ENCODE data around the gene ZSWIM3. TPM values are rescaled to one million over a fixed set of nuclear protein-coding genes. Genes with fewer than 3 reads are reported as not detected.

The ZSWIM3 gene
- total RNA-seq, 1 experiment from 2014 or later = 6.4 TPM

GRCh38 chr20:45925821-45926506 is 68.5 kb downstream of the ZSWIM3 start:
- CTCF ChIA-PET = interaction anchor here (0.7 to 2.9 kb wide), 3 partner anchors 18 to 36 kb away, joined by 3 to 17 read pairs (median 3); partner anchors contain the start of gene CTSA
- Histone ChIP-seq H3K9me3 (no peaks in the 10 kb centered on the region), H3K27me3 (replicated peaks; ENCODE audit: control insufficient read depth, insufficient read depth, low read length) (no peaks in the 10 kb centered on the region), H3K4me3 (ENCODE audit: low read depth, low read length) (no peak overlapping the region), H3K4me1 (peaks cover 34% of the 10 kb centered on the region), H3K36me3 (ENCODE audit: control insufficient read depth, insufficient read depth, low read length) (no peaks in the 10 kb centered on the region)
- Mint-ChIP-seq H3K4me1 (ENCODE audit: low read depth, unreplicated experiment) (peaks cover 15% of the 10 kb centered on the region), H3K9me3 (ENCODE audit: unreplicated experiment) (no peaks in the 10 kb centered on the region), H3K27ac (ENCODE audit: unreplicated experiment) (peak overlapping the region; percentile 25), H3K27me3 (ENCODE audit: insufficient read depth, unreplicated experiment) (no peaks in the 10 kb centered on the region), H3K4me3 (ENCODE audit: unreplicated experiment) (no peak overlapping the region), H3K36me3 (ENCODE audit: insufficient read depth, unreplicated experiment) (no peaks in the 10 kb centered on the region)
- intact Hi-C loops (cut with micrococcal nuclease; ENCODE audit: unreplicated experiment) = no loop called here
- DNase-seq = no peak
- POLR2A ChIA-PET = interaction anchor here (1.9 kb wide), 1 partner anchor 9 kb away, joined by 9 read pairs; the partner anchor contains the start of gene PCIF1
- TF ChIP-seq CTCF (IDR thresholded peaks at IDR 0.05; ENCODE audit: insufficient read depth in 1 of 2, low read depth in 1 of 2, low read length in 1 of 2, severe bottlenecking in 1 of 2, unreplicated experiment in 1 of 2) = no peak
- no TSS peak for BruUV-seq (replicated peaks)

- Histone ChIP-seq H3K4me3 (ENCODE audit: low read depth, low read length) (no peak overlapping the region), H3K36me3 (ENCODE audit: control insufficient read depth, insufficient read depth, low read length) (no peaks in the 10 kb centered on the region), H3K9me3 (no peaks in the 10 kb centered on the region), H3K4me1 (peaks cover 38% of the 10 kb centered on the region), H3K27me3 (replicated peaks; ENCODE audit: control insufficient read depth, insufficient read depth, low read length) (no peaks in the 10 kb centered on the region)
- no peak for DNase-seq
- Mint-ChIP-seq H3K4me1 (ENCODE audit: low read depth, unreplicated experiment) (peaks cover 11% of the 10 kb centered on the region), H3K27me3 (ENCODE audit: insufficient read depth, unreplicated experiment) (no peaks in the 10 kb centered on the region), H3K4me3 (ENCODE audit: unreplicated experiment) (no peak overlapping the region), H3K27ac (ENCODE audit: unreplicated experiment) (peak overlapping the region; percentile 18), H3K36me3 (ENCODE audit: insufficient read depth, unreplicated experiment) (no peaks in the 10 kb centered on the region), H3K9me3 (ENCODE audit: unreplicated experiment) (no peaks in the 10 kb centered on the region)
- ChIA-PET CTCF (interaction anchor here (0.6 to 2.9 kb wide), 4 partner anchors 35 to 385 kb away, joined by 3 to 17 read pairs (median 4); partner anchors contain the start of gene CTSA), POLR2A (interaction anchor here (0.6 to 1.9 kb wide), 3 partner anchors 8 to 1526 kb away, joined by 3 to 9 read pairs (median 5); partner anchors contain the start of gene PCIF1)
- BruUV-seq (replicated peaks) = no TSS peak
- TF ChIP-seq CTCF (IDR thresholded peaks at IDR 0.05; ENCODE audit: insufficient read depth in 1 of 2, low read depth in 1 of 2, low read length in 1 of 2, severe bottlenecking in 1 of 2, unreplicated experiment in 1 of 2) = no peak
- intact Hi-C loops (cut with micrococcal nuclease; ENCODE audit: unreplicated experiment) = no loop called here
These were observed 69.3 kb downstream of the ZSWIM3 start for GRCh38 chr20:45926731-45927070.

- Mint-ChIP-seq H3K27me3 (ENCODE audit: insufficient read depth, unreplicated experiment) (no peaks in the 10 kb centered on the region), H3K4me1 (ENCODE audit: low read depth, unreplicated experiment) (peaks cover 12% of the 10 kb centered on the region), H3K27ac (ENCODE audit: unreplicated experiment) (peak overlapping the region; percentile 18), H3K36me3 (ENCODE audit: insufficient read depth, unreplicated experiment) (peaks cover 5% of the 10 kb centered on the region), H3K4me3 (ENCODE audit: unreplicated experiment) (no peak overlapping the region), H3K9me3 (ENCODE audit: unreplicated experiment) (no peaks in the 10 kb centered on the region)
- no TSS peak for BruUV-seq (replicated peaks)
- H3K4me3 ChIP-seq (ENCODE audit: low read depth, low read length) = no peak overlapping the region
- no peaks in the 10 kb centered on the region for H3K27me3 ChIP-seq (replicated peaks; ENCODE audit: control insufficient read depth, insufficient read depth, low read length)
- intact Hi-C loops (cut with micrococcal nuclease; ENCODE audit: unreplicated experiment) = no loop called here
- no peaks in the 10 kb centered on the region for H3K9me3 ChIP-seq
- no peak for TF ChIP-seq CTCF (IDR thresholded peaks at IDR 0.05; ENCODE audit: insufficient read depth in 1 of 2, low read depth in 1 of 2, low read length in 1 of 2, severe bottlenecking in 1 of 2, unreplicated experiment in 1 of 2)
- peaks cover 38% of the 10 kb centered on the region for H3K4me1 ChIP-seq
- peak; percentile 64 to 78 for DNase-seq
- POLR2A ChIA-PET = interaction anchor here (0.6 to 1.9 kb wide), 4 partner anchors 8 to 1527 kb away, joined by 3 to 9 read pairs (median 4); partner anchors contain the start of gene PCIF1
- CTCF ChIA-PET = interaction anchor here (0.6 to 2.9 kb wide), 9 partner anchors 17 to 384 kb away, joined by 3 to 17 read pairs (median 3); partner anchors contain the start of gene ZSWIM1
- H3K36me3 ChIP-seq (ENCODE audit: control insufficient read depth, insufficient read depth, low read length) = no peaks in the 10 kb centered on the region
These were observed 69.9 kb downstream of the ZSWIM3 start for GRCh38 chr20:45927071-45927878.
